NCI-H748 treated with DMSO at 0.1 percent for 48 hours (cell line): ENCODE results near the gene ITPKC.

Experiments used
- DNase-seq: peaks from one replicate; lab custom pipeline; 2025; lab: John Stamatoyannopoulos, UW

Gene ITPKC

GRCh38 chr19:40690693-40691420 lies 26.1 kb upstream of the ITPKC start:
- peak; percentile 89 for DNase-seq

DNA sequence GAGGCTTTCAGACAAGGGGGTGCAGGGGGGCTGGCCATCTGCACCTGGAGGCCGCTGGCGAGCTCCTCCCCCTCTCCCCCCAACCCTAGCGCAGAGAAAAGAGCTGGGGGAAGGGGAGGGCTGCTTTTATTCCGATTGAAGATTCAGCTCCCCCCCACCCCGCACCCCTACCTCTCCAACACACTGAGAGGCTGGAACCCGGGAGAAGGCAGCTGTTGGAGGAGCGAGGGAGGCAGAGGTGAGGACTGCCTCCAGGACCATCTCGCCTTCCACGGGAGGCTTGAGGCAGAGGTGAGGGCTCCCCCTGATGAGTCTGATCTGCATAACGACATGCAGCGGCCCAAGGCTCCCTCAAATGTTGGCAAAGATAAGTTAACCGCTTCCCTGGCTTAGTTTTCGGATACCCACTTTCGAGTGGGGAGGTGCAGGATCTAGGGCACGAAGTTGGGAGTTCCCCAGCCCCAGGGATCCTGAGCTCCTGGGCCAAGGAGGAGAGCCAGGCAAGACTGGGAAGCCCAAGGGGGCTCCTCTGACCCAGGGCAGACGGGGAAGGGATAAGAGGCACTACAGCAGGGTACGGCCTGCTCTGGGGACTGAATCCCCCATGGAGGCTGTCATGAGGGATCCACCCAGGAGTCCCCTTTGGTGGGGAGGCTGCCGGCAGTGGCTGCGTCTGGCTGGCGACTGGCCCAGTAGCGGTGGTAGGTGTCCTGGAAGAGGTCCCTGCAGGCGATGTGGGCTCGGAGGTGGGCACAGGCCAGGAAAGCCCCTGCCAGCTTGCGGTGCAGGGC lies 25.3 kb upstream of the ITPKC start:
- DNase-seq = no peak

GRCh38 chr19:40692212-40692551 lies 24.7 kb upstream of the ITPKC start:
- DNase-seq = no peak

- DNase-seq = no peak
These were observed 23.6 kb upstream of the ITPKC start for GRCh38 chr19:40693150-40693788.

GRCh38 chr19:40693896-40694295 lies 23.0 kb upstream of the ITPKC start:
- no peak for DNase-seq

GRCh38 chr19:40695881-40696280 lies 21.0 kb upstream of the ITPKC start:
- no peak for DNase-seq

GRCh38 chr19:40697007-40697406 lies 19.9 kb upstream of the ITPKC start:
- no peak for DNase-seq

DNA sequence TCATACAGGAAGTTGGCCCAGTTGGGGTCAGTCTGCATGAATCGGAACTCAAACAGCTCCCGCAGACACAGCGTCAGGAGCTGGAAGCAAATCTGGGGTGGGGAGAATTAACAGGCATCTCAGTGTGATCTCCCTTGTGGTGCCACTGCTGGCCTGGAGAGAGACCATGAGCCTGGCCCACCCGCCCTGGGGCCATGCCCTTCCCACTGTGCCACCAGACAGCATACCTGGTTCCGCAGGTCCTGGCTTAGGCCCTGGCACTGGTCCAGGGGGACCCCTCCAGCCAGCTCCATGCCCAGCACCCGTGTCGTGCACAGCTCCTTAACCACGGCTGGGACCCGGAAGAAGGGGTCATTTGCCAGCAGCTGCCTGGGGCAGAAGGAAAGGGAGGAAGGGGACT lies 16.8 kb upstream of the ITPKC start:
- DNase-seq = no peak

- DNase-seq = no peak
These were observed 15.2 kb upstream of the ITPKC start for GRCh38 chr19:40701758-40702157.

GRCh38 chr19:40702337-40703012 lies 14.4 kb upstream of the ITPKC start:
- DNase-seq = no peak

- no peak for DNase-seq
These were observed 13.7 kb upstream of the ITPKC start for GRCh38 chr19:40703029-40703755.

DNA sequence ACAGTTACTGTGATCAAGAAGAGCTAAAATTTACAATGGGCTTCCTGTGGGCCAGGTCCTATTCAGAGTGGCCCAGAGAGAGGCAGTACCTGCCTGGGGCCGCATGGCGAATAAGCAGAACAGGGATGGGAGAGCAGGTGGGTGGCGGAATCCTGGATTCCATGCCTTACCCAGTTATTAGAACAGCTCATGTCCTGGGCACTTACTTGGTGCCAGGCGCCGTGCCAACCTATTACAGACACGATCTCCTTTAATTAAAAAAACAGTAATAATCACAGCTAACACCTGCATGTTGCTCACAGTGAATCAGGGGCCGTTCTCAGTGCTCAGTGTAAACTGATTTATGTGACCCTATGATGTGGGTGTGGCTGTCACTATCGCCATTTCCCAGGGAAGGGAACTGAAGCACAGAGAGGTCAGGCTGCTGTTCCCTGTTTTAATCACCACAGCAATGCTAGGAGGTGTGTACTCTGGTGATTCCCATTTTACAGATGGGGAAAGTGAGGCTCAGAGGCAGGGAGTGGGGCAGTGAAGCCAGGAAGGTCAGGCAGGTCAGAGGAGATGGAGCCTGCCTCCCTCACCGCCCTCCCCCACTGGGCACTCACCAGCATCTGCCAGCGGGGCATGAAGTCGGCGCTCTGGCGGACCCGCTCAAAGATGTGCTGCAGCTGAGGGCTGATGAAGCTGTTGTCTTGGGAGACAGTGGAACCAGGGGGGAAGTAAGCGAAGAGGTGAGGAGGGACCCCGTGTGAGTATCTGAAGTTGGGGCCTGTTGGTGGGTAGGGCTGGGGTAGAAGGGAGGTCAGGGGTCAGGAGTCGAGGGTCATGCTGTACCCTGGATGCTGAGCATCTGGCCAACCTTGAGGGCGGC lies 12.2 kb upstream of the ITPKC start:
- no peak for DNase-seq

- no peak for DNase-seq
These were observed 11.6 kb upstream of the ITPKC start for GRCh38 chr19:40705362-40705651.

GRCh38 chr19:40705950-40706619 lies 10.8 kb upstream of the ITPKC start:
- no peak for DNase-seq

DNA sequence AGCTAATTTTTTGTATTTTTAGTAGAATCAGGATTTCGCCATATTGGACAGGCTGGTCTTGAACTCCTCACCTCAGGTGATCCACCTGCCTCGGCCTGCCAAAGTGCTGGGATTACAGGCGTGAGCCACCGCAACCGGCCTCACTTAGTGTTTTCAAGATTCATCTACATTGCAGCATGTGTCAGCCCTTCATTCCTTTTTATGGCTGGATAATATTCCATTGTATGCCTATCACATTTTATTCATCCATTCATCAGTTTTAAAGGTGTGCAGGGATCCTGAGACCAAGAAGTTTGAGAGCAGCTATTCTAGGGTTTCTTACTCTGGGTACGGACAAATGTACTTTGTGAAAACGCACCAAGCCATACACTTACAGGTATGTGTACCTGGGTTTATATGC lies 9.3 kb upstream of the ITPKC start:
- DNase-seq = no peak

GRCh38 chr19:40709817-40710216 lies 7.1 kb upstream of the ITPKC start:
- no peak for DNase-seq

DNA sequence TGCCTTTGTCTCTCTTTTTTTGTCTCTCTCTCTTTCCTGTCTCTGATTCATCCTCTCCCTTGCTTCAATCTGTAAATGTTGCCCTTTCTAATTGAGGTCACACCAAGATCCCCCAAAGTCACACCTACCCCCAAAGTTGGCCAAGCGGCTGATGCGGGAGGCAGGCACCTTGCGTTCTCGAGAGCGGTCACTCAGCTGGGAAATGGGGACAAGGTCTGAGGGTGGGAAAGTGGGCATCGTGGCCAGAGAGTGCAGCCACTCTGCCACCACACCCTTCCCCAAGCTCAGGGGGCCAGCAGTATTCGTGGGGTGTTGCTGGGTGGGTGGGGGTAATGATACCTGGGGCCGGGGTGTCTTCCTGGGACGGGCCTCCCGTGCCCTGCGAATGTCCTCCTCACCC lies 3.0 kb upstream of the ITPKC start:
- no peak for DNase-seq

DNA sequence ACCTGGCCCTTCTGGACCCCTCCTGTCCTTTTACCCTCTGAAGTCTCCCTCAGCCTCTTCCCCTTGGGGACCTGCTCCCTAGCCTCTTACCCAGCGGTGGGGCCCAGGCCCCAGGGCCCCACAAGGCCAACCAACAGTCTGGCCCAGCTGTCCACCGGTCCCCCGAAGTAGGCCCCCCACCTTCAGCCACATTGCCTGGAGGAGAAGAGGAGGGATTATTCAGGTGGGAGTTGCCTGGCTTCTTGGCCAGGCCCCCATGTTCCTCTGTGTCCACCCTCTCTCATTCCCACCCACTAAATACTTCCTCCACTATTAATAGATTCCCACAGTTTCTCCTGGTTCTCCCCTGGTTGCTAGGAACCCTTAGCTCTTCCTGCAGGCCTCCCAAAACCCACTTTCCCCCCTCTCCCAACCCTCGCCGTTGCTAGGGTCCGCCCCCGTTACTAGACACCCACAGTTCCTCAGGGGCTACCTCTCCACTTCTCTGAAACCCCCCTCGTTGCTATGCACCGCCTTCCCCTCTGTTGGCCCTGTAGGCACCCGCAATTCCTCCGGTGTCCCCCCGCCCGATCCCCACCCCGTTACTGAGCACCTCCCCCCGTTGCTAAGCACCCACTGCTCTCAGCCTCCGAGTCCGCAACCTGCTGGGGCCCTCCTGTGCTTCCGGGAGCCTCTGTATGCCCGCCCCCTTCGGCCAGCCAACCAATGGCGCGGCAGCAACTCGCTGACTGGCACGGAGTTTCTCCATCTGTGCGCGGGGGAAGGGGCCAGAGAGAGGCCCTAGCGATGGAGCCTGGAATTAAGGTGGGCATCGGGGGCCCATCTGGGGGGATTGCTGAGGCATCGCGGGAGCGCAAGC lies 2.2 kb upstream of the ITPKC start:
- DNase-seq = peak; percentile 95

GRCh38 chr19:40716031-40716481 lies 856 bp upstream of the ITPKC start:
- peak; percentile 30 for DNase-seq
